NB4 (cell line): ENCODE results near the gene RAB30.

Source experiments
- MAX ChIP-seq: IDR thresholded peaks from 2 replicates; pipeline ENCODE4 v1.6.1; 2011; ENCODE audit warnings: low read depth, low read length
- MYC ChIP-seq: IDR thresholded peaks from 2 replicates; pipeline ENCODE4 v1.6.1; 2011; ENCODE audit warnings: low read depth, low read length
- POLR2A ChIP-seq: IDR thresholded peaks from 2 replicates; pipeline ENCODE4 v1.6.1; 2011; ENCODE audit warnings: mild to moderate bottlenecking; ENCODE audit not compliant: insufficient read length; ENCODE audit errors: extremely low read depth
- TF ChIP-seq, protein P1 (sequence below): IDR thresholded peaks from one replicate; pipeline ENCODE4 v1.5.1; 2012; ENCODE audit warnings: low read depth, low read length

DNA sequence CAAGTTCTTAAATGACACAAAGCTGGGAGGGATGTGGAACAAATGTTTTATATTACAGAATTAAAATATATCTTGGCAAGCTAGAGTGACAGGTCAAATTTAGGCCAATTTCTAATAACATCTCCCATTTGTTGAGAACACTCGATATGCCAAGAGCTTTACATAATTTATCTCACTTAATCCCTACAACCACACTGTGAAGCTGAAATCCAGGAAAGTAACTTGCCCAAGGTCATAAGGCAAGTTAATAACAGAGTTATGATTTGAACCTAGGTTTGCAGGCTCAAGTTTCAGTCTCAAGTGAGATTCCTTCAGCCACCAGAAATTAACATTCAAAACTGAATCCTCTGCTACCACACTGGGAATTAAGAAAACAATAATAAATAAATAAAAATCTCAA is 38.3 kb downstream of the RAB30 start:
- TF ChIP-seq, protein P1, sequence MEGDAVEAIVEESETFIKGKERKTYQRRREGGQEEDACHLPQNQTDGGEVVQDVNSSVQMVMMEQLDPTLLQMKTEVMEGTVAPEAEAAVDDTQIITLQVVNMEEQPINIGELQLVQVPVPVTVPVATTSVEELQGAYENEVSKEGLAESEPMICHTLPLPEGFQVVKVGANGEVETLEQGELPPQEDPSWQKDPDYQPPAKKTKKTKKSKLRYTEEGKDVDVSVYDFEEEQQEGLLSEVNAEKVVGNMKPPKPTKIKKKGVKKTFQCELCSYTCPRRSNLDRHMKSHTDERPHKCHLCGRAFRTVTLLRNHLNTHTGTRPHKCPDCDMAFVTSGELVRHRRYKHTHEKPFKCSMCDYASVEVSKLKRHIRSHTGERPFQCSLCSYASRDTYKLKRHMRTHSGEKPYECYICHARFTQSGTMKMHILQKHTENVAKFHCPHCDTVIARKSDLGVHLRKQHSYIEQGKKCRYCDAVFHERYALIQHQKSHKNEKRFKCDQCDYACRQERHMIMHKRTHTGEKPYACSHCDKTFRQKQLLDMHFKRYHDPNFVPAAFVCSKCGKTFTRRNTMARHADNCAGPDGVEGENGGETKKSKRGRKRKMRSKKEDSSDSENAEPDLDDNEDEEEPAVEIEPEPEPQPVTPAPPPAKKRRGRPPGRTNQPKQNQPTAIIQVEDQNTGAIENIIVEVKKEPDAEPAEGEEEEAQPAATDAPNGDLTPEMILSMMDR, result no peak
- no peak for TF ChIP-seq MAX
- no peak for TF ChIP-seq POLR2A
- no peak for TF ChIP-seq MYC
